Measurements from ENCODE around the gene NRF1. TPM values are rescaled to one million over a fixed set of nuclear protein-coding genes. Genes with fewer than 3 reads are reported as not detected.

The NRF1 gene
- total and polyA plus RNA-seq, 2 of the 13 experiments (the other 11 are each of a cell fraction or from before 2014, with no cell fraction given) = 9.3 to 10.1 TPM

- TF ChIP-seq ZNF609 (CRISPR knock-in tag; IDR thresholded peaks at IDR 0.05; ENCODE audit: borderline replicate concordance) (no peak), FOXM1 (CRISPR knock-in tag; IDR thresholded peaks at IDR 0.05) (no peak)
These were observed 92.2 kb downstream of the NRF1 start (continued) for GRCh38 chr7:129703751-129704150.

DNA sequence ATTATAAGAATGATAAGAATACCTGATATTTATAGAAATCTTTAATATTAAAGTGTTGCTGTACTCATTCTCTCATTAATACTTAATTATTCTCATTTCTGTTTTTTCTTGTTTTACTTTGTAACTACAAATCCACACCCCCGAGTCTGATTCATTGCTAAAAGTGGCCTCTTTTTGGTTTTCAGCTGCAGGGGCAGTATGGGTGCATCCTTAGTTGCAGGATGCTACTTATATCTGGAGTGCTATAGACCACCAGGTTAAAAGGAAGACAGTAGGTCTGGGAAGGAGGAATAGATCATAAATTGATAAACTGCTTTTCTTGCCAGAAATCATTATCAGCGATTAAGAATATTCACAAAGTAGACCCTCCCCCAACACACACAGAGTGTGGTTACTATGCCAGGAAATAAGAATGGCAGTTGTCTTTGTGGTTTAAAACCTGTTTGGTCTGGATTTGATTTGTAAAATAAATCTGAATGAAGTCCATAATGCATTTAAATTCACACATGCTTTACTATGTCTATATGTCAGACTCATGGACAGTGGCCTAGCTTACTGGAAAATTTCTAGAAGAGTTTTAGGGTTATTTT, 96.5 kb downstream of the NRF1 start:
- Histone ChIP-seq H3K36me3 (replicated peaks in 1 of 2; ENCODE audit: control insufficient read depth in 1 of 2, insufficient read depth in 2 of 2, low read length in 2 of 2) (peaks cover 13 to 38% of the 10 kb centered on the region in 2 experiments), H3K4me2 (ENCODE audit: low read depth, low read length) (no peak overlapping the region), H3K4me1 (ENCODE audit: insufficient read depth, low read length) (peaks cover 2% of the 10 kb centered on the region), H3K27me3 (ENCODE audit: control insufficient read depth in 1 of 2, insufficient read depth in 2 of 2, low read length in 2 of 2) (no peaks in the 10 kb centered on the region), H3K4me3 (replicated peaks in 1 of 3; ENCODE audit: insufficient read depth in 1 of 3, low read depth in 2 of 3, low read length in 3 of 3) (no peak overlapping the region), H4K20me1 (ENCODE audit: insufficient read depth, low read length) (no peaks in the 10 kb centered on the region), H3K27ac (ENCODE audit: extremely low read length, insufficient read depth, low read length) (no peak overlapping the region), H3K9ac (ENCODE audit: insufficient read depth, low read depth, low read length) (no peak overlapping the region), H2AFZ (ENCODE audit: low read length) (no peak overlapping the region), H3K79me2 (ENCODE audit: insufficient read depth, low read length) (no peaks in the 10 kb centered on the region), H3K9me3 (ENCODE audit: low read length) (no peaks in the 10 kb centered on the region)
- ChIA-PET CTCF (ENCODE audit: low intra/inter-chr PET ratio, low total read pairs) (no interaction called here), POLR2A (no interaction called here)
- no peak for DNase-seq (ENCODE audit: low spot score)
- FAIRE-seq = no peak
- BruUV-seq (replicated peaks) = no TSS peak
- ATAC-seq = no peak
- intact Hi-C loops (cut with micrococcal nuclease; ENCODE audit: unreplicated experiment) = no loop called here
- WGBS (ENCODE audit: low lambda C conversion rate) = 95% methylated on average over 2 of the region's 2 CpGs
- in situ Hi-C loops (cut with HindIII; ENCODE audit: extremely low pct_ligation_motif_present, low pct_unique_long_range_greater_than_20kb) = no loop called here
- TF ChIP-seq, protein P1, sequence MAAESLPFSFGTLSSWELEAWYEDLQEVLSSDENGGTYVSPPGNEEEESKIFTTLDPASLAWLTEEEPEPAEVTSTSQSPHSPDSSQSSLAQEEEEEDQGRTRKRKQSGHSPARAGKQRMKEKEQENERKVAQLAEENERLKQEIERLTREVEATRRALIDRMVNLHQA (CRISPR knock-in tag; IDR thresholded peaks at IDR 0.05) = no peak
- TF ChIP-seq ZNF766 (CRISPR knock-in tag; IDR thresholded peaks at IDR 0.05; ENCODE audit: borderline replicate concordance) = no peak
- TF ChIP-seq ZNF275 (CRISPR knock-in tag; IDR thresholded peaks at IDR 0.05; ENCODE audit: borderline replicate concordance) = no peak
- no peak for TF ChIP-seq PRPF4 (IDR thresholded peaks at IDR 0.05; ENCODE audit: low read depth, low read length, poor library complexity, severe bottlenecking)
- no peak for TF ChIP-seq ARHGAP35 (CRISPR knock-in tag; IDR thresholded peaks at IDR 0.05; ENCODE audit: borderline replicate concordance)
- TF ChIP-seq ZBTB42 (CRISPR knock-in tag; IDR thresholded peaks at IDR 0.05) = no peak
- no peak for TF ChIP-seq MTF2 (CRISPR knock-in tag; IDR thresholded peaks at IDR 0.05; ENCODE audit: borderline replicate concordance)
- TF ChIP-seq ZNF326 (CRISPR knock-in tag; IDR thresholded peaks at IDR 0.05; ENCODE audit: borderline replicate concordance) = no peak
- no peak for TF ChIP-seq ZNF383 (CRISPR knock-in tag; IDR thresholded peaks at IDR 0.05; ENCODE audit: borderline replicate concordance)
- no peak for TF ChIP-seq ZFYVE20 (CRISPR knock-in tag; IDR thresholded peaks at IDR 0.05; ENCODE audit: borderline replicate concordance, low read depth)
- no peak for TF ChIP-seq MAZ (IDR thresholded peaks at IDR 0.05; ENCODE audit: borderline replicate concordance, low read depth, low read length)
- no peak for TF ChIP-seq MAZ (CRISPR knock-in tag; IDR thresholded peaks at IDR 0.05; ENCODE audit: low read depth)
- no peak for TF ChIP-seq RARA (CRISPR knock-in tag; IDR thresholded peaks at IDR 0.05)
- no peak for TF ChIP-seq ZNF788 (CRISPR knock-in tag; IDR thresholded peaks at IDR 0.05; ENCODE audit: borderline replicate concordance)
- TF ChIP-seq NCOA5 (CRISPR knock-in tag; IDR thresholded peaks at IDR 0.05) = no peak
- TF ChIP-seq MIXL1 (CRISPR knock-in tag; IDR thresholded peaks at IDR 0.05) = no peak
